Measurements from ENCODE around the gene PGD.

DNA sequence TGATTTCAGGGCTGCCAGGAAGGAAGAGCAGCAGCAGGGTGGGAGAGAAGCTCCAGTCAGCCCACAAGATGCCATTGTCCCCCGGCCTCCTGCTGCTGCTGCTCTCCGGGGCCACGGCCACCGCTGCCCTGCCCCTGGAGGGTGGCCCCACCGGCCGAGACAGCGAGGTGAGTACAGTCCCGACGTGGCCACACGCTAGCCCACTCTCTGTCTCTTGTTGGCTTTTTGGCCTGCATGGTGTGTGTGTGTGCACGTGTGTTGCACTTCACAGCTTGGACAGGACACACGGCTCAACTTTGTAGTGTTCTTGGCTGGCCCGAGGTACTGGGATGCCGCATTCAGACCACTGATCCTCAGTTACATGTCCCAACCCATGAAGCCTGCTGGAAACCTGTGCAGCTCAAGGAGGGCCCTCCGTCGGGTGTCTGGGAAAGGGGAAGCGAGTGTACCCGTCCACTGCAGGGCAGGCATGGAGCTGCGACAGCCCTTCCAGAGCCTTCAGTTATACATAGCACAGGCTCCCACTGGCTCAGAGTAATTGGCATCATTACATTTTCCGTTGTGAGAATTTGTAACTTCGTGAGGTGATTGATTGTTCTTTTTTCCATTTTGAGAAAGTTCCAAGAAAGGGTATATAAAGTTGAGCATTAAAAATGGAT lies 51.4 kb downstream of the PGD start:
- TF ChIP-seq, protein P1, sequence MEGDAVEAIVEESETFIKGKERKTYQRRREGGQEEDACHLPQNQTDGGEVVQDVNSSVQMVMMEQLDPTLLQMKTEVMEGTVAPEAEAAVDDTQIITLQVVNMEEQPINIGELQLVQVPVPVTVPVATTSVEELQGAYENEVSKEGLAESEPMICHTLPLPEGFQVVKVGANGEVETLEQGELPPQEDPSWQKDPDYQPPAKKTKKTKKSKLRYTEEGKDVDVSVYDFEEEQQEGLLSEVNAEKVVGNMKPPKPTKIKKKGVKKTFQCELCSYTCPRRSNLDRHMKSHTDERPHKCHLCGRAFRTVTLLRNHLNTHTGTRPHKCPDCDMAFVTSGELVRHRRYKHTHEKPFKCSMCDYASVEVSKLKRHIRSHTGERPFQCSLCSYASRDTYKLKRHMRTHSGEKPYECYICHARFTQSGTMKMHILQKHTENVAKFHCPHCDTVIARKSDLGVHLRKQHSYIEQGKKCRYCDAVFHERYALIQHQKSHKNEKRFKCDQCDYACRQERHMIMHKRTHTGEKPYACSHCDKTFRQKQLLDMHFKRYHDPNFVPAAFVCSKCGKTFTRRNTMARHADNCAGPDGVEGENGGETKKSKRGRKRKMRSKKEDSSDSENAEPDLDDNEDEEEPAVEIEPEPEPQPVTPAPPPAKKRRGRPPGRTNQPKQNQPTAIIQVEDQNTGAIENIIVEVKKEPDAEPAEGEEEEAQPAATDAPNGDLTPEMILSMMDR (optimal IDR thresholded peaks at IDR 0.05 in 1 of 3, IDR thresholded peaks at IDR 0.05 in 1 of 3, conservative IDR thresholded peaks at IDR 0.05 in 1 of 3; ENCODE audit: extremely low read depth in 1 of 3, insufficient read depth in 2 of 3, low read length in 3 of 3) = no peak
- TF ChIP-seq EZH2 (IDR thresholded peaks at IDR 0.05; ENCODE audit: low read length) = no peak
